GM21390 (cell line): ENCODE measurements around the gene GNL2.
A peak's percentile ranks its signal among the peaks of the same experiment; 100 is the strongest.

Source experiments
- ATAC-seq: cut with Tn5 transposase; IDR thresholded peaks from one replicate; pipeline ENCODE4 v1.9.1; 2021; ENCODE audit not compliant: unreplicated experiment

Gene GNL2

GRCh38 chr1:37595440-37596181, at the start of gene GNL2:
GNL2 (minus strand) TSS chr1:37595937; CDS start chr1:37595822, 115 bp downstream.
- ATAC-seq, result peak; percentile 97

GRCh38 chr1:37641059-37641458, 45.3 kb upstream of the GNL2 start:
- no peak for ATAC-seq

GRCh38 chr1:37636435-37636834, 40.7 kb upstream of the GNL2 start:
- no peak for ATAC-seq

GRCh38 chr1:37634992-37635902, 39.5 kb upstream of the GNL2 start:
- no peak for ATAC-seq

GRCh38 chr1:37634244-37634991, 38.7 kb upstream of the GNL2 start, which contains the start of gene RSPO1:
RSPO1 (minus strand) TSS chr1:37634892; CDS start chr1:37629661, 5,231 bp downstream.
- ATAC-seq, result no peak

- no peak for ATAC-seq
These were observed 38.2 kb upstream of the GNL2 start for GRCh38 chr1:37633938-37634243.

- no peak for ATAC-seq
These were observed 37.6 kb upstream of the GNL2 start for GRCh38 chr1:37633040-37633937.

GRCh38 chr1:37631036-37631435, 35.3 kb upstream of the GNL2 start:
- no peak for ATAC-seq

- no peak for ATAC-seq
These were observed 34.8 kb upstream of the GNL2 start for GRCh38 chr1:37630426-37631028.

- no peak for ATAC-seq
These were observed 34.1 kb upstream of the GNL2 start for GRCh38 chr1:37629726-37630425.

- no peak for ATAC-seq
These were observed 33.3 kb upstream of the GNL2 start for GRCh38 chr1:37629008-37629407.

- ATAC-seq, result no peak
These were observed 32.4 kb upstream of the GNL2 start for GRCh38 chr1:37628026-37628556.

GRCh38 chr1:37622131-37622530, 26.4 kb upstream of the GNL2 start:
- no peak for ATAC-seq

GRCh38 chr1:37621326-37621870, 25.7 kb upstream of the GNL2 start:
- no peak for ATAC-seq

GRCh38 chr1:37620707-37621106, 25.0 kb upstream of the GNL2 start:
- no peak for ATAC-seq

GRCh38 chr1:37616330-37616729, 20.6 kb upstream of the GNL2 start:
- ATAC-seq, result no peak

- ATAC-seq, result no peak
These were observed 18.4 kb upstream of the GNL2 start for GRCh38 chr1:37614105-37614504.

- ATAC-seq, result no peak
These were observed 16.4 kb upstream of the GNL2 start for GRCh38 chr1:37612186-37612585.

GRCh38 chr1:37609994-37610393, 14.3 kb upstream of the GNL2 start:
- ATAC-seq, result no peak
